Iris pigment epithelial cell (primary cell): ENCODE results near the gene EPHA5.

Experiments used
- DNase-seq: peaks from one replicate; pipeline ENCODE4 v3.0.0-alpha.2; 2011; ENCODE audit warnings: low read depth

EPHA5 gene

GRCh38 chr4:65624651-65625050, 45.6 kb downstream of the EPHA5 start:
- peak; percentile 33 for DNase-seq

DNA sequence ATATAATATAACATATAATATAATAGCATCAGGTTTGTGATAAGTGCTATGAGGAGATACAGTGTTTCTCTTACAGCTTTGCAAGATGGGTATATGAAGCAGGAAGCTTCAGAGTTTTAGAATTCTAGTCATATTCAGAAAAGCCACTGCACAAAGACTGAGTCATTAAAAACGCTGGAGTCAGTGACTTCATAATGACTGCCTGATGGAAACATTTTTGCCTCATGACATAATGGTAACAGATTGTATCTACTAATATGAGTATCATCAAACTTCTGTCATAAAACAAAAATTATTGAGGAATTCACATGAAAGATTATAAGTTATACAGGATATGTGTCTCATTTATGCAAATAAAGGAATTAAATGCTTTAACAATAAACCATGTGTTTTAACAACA, 46.8 kb downstream of the EPHA5 start:
- peak; percentile 80 for DNase-seq

GRCh38 chr4:65617416-65617815, 52.9 kb downstream of the EPHA5 start:
- no peak for DNase-seq

GRCh38 chr4:65604515-65604914, 65.8 kb downstream of the EPHA5 start:
- DNase-seq, result no peak

DNA sequence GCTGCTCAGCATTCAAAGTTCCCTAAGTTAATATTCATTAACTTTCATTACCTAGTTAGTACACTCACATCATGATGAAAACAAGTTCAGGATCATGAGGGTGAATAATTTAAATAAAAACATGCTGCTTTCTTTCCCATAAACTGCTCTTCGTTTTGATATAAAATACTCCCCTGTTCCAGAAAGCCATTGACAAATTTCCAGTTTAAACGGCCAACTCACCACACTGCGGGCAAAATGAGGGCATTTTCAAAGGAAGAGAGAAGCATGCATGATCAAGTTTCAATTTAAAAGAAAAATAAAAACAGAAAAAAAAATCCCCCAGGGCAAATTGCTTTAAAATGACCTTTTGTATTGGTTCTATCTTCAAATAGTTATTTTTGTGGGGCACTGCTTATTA, 69.6 kb downstream of the EPHA5 start:
- no peak for DNase-seq

DNA sequence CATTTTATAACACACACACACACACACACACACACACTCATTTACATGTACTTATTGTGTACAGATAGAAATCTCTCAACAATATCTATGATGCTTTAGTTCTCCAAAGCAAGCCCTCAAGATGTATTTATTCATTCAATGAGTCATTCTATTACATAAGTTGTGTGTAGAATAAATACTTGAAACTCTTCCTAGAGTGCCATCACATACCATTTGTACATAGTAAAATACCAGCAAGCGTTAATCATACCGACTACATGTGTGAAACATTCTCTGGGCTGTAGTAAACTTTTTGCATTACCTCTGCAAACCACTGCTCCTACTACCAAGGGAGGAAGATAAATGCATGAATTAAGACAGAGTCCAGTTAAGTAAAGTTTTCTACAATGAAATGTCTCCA, 70.9 kb downstream of the EPHA5 start:
- peak; percentile 38 for DNase-seq

DNA sequence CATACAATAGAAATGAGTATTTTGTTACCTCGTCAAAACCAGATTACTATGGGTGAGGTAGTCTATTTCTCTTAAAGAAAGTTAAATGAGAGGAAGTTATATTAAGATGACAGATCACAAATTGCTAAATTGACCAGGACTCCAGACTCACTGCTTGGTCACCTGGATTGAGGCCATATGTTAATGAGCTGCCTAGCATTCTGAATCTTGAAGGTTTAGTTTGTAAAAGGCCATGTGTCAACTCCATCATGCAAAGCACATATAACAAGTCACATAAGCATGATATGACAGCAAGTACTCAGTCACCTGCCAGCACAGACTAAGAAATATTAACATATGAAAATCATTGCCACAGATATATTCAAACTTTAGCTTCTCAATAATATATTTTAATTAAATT, 72.6 kb downstream of the EPHA5 start:
- no peak for DNase-seq

DNA sequence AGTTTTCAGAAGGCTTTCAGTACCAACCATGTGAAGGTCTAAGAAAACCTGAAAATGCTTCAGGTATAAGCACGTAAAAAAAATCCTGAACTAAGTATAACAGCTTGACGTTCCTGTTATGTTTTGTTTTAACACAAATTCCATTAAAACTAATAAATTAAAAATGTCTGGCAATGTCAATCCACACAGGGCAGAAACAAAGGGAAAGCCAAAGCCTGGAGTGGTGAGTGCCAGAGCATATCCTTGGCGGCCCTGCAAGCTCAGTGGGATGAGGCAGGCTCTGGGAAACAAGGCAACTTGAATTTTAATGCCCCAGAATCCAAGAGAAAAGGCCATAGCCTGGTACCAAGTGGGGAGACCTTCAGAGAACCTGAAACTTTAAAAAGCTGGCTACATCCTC, 78.2 kb downstream of the EPHA5 start:
- no peak for DNase-seq

GRCh38 chr4:65589921-65590320, 80.4 kb downstream of the EPHA5 start:
- DNase-seq, result no peak

GRCh38 chr4:65589331-65589730, 81.0 kb downstream of the EPHA5 start:
- DNase-seq, result no peak

DNA sequence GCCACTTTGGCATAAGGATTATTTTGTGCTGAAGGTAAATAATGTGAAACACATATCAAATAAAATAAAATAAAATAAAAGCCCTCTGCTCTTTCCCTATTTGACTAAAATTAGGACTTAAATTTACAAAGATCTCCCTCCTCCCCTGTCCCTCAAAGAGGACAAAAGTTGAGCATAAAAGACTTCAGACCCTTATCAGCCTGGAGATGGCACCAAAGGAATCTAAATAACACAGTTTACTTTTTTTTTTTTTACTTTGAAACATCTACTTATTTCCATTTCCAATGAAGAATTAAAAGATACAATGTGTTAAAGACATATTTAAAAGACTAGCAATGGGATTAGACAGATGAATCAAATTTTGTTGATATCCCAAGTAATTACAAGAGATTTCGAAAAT, 89.7 kb downstream of the EPHA5 start:
- peak; percentile 5 for DNase-seq

- no peak for DNase-seq
Observed at GRCh38 chr4:65566473-65566872, 103.8 kb downstream of the EPHA5 start.

DNA sequence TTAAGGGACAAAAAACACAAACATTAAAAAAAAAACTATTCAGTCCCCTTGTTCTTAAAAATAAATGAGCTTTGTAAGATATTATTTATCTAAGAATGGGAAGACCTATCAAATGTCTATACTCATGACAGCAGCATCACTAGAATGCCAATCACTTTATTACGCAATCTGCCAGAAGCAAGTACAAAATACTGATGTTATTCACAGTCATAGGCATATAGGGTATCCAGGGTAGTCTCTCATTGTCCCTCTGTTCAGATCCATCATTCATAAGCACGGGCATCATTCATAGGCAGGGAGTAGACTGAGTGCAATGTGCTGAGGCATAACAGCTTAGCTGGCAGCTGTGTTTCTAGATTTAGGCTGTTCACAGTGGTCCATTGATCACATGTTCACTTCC, 109.1 kb downstream of the EPHA5 start:
- DNase-seq, result no peak

- no peak for DNase-seq
Observed at GRCh38 chr4:65559270-65559669, 111.0 kb downstream of the EPHA5 start.

GRCh38 chr4:65552057-65552456, 118.2 kb downstream of the EPHA5 start:
- DNase-seq, result no peak

DNA sequence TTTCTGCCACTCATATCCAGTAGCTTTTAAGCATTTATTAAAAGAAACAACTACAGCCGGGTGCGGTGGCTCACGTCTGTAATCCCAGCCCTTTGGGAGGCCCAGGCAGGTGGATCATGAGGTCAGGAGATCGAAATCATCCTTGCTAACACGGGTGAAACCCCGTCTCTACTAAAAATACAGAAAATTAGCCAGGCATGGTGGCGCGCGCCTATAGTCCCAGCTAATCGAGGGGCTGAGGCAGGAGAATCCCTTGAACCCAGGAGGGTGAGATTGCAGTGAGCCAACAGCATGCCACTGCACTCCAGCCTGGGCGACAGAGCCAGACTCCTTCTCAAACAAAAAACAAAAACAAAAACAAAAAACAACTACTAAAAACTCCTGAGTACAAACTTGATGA, 119.8 kb downstream of the EPHA5 start:
- no peak for DNase-seq

DNA sequence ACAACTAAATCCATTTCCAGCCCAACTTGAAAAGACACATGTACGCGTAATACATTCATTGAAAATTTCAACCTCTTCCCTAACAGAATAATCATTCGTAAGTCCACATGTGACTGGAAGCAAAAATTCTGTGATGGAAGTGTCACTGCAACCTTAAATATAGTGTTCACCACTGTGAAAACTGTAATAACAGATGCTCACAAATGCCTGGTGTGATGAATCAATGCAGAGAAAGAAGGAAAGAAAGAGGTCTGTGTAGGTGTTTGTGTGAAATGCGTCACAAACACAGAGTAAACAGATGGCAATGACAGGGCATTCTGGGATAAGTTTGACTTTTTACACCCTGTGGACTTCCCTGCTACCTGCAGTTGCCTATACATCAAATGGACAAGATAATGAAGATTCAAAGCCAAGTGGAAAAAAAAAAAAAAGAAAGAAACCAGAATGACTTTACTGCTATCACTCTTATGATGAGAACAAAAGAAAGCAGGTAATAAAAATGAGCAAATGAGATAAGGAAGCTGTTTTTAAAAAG, 123.3 kb downstream of the EPHA5 start:
- no peak for DNase-seq

- DNase-seq, result peak; percentile 76
Observed at GRCh38 chr4:65538571-65538970, 131.7 kb downstream of the EPHA5 start.

DNA sequence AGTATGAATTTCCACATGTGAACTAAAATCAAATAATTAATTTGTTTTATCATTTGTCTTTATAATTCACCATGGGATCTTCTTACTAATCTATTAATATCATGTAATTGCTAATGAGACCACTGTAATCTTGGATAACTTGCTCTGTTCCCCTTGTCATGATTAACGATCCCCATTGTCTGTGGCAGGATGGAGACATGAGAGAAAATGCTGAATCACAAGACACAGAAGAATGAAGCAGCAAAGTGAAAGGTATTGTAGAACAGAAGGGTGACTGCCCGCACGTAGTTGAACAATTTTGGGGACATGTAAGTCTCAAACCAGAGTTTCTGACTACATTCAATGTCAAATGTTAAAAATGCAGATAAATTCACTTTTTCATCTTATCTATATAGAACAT, 135.2 kb downstream of the EPHA5 start:
- DNase-seq, result no peak

DNA sequence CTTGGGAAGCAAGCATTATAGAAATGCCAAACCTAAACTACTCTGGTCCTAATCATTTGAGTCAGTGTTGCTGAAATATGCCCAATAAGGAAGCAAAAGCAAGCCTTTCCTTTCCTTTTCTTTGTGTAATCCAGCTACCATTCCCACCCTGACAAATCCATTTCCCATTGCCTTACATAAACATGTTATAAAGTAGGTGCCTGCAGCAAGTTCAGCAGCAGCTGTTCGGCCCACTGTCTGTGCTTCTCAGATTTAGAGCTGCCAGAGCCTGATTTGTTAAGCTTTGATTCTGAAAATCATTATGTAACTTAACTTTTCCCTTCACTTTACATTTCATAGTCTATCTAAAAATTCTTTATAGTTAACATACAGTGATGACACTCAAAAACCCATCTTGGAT, 148.6 kb downstream of the EPHA5 start:
- no peak for DNase-seq

DNA sequence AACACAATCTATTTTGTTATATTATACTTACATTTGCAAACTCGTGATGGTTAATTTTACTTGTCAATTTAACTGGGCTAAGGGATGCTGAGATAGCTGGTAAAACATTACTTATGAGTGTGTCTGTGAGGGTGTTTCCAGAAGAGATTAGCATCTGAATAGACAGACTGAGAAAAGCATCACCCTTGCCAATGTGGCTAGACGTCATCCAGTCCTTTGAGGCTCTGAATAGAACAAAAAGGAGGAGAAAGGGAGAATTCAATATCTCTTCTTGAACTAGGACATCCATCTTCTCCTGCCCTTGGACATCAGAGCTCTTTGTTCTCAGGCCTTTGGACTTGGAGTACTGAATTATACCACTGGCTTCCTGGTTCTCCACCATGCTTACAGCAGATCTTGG, 154.6 kb downstream of the EPHA5 start:
- DNase-seq, result no peak

- DNase-seq, result peak; percentile 89
Observed at GRCh38 chr4:65510976-65511375, 159.3 kb downstream of the EPHA5 start.

DNA sequence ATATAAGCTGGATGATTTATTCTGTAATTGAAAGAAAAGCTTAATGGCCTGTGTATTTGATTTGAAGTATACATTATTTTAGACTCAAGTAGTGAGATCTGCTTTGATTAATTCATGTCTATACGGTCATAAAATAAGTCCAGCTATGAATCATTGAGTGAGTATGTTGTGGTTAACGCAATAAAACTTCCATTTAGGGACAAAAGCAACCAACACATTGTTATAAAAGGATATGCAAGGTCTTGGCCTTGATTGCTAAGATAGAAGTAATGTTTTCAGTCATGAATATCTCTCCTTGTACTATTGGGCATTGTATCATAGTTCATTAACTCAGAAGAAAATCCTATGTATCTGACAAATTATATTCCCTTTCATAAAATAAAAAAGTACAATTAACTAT, 162.1 kb downstream of the EPHA5 start:
- DNase-seq, result peak; percentile 89

DNA sequence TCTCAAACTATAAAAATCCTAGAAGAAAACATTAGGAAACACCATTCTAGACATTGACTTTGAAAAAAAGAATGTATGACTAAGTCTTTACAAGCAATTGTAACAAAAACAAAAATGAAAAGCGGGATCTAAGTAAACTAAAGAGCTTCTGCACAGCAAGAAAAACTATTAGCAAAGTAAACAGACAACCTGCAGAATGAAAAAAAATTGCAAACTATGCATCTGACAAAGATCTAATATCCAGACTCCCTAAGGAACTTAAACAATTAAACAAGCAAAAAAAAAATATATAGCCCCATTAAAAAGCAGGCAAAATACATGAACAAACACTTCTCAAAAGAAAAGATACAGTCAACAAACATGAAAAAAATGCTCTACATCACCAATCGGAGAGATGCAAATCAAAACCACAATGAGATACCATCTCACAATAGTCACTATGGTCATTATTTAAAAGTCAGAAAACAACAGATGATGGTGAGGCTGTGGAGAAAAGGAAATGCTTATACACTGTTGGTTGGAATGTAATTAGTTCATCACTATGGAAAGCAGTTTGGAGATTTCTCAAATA, 168.1 kb downstream of the EPHA5 start:
- peak; percentile 73 for DNase-seq

DNA sequence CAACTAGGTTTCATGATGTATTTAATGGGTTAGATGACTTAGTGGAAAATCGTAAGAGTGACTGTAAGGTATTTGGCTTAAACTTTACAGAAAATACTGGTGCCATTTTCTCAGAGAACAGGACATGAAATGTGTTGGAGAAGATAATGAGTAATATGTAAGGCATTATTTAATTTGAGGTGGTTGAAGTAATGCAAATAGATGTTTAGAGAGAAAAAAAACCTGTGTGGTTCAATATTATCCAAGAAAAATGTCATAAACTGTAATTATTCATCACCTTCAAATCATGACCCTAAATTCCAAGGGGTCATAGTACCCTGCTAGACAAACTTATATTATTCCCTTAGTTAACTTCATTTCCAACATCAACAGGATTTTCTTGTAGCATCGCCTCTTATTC, 171.7 kb downstream of the EPHA5 start:
- DNase-seq, result no peak
